Activated CD8-positive, alpha-beta memory T cell treated with anti-CD3 and anti-CD28 coated beads, Interleukin-2, amount 50 U/mL, for 1 hour (primary cell): Measurements from ENCODE around the gene SSBP2.

Experiments
- DNase-seq: peaks from one replicate; pipeline ENCODE4 v3.0.0-alpha.2; 2020; ENCODE audit errors: extremely low read depth

The SSBP2 gene

GRCh38 chr5:81767097-81767496 is 16.2 kb upstream of the SSBP2 start:
- no peak for DNase-seq

DNA sequence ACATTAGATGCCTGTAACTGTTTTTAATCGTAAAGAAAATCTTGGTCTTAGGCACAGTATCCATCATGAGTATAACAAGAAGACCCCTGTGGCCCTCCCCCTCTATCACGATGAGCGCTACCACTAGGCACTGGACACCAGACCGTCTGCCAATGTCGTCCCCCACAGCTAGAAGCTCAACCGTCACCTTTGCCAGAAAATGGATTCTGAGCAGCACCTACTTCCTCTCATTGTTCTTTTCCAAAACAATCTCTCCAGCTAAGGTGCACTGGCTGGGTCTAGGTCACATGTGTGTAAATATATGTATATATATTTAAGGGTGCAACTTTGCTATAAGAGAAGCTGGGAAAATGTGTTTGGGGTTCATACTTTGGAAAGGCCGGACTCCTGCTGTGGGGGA is 15.7 kb upstream of the SSBP2 start:
- DNase-seq: no peak

- no peak for DNase-seq
Measured at GRCh38 chr5:81763294-81763928, 12.5 kb upstream of the SSBP2 start.

DNA sequence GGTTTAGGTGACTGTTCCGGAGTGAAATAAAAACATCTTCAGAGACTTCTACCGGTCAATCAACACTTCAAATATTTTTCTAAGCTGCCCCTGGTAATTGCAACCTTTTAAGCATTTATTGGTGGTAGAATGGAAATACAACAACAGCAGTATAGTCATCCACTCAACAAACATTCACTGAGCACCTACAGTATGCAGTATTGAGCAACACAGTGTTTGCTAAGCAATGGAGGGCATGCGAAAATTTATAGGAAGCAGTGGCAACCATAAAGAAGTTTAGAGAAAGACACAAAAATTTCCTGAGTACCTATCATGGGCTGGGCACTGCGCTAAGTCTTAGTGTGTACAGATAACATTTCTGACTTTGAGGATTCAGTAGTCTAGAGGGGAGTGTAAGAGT is 12.0 kb upstream of the SSBP2 start:
- DNase-seq: no peak

- no peak for DNase-seq
Measured at GRCh38 chr5:81762401-81762800, 11.5 kb upstream of the SSBP2 start.

- no peak for DNase-seq
Measured at GRCh38 chr5:81761970-81762369, 11.1 kb upstream of the SSBP2 start.

DNA sequence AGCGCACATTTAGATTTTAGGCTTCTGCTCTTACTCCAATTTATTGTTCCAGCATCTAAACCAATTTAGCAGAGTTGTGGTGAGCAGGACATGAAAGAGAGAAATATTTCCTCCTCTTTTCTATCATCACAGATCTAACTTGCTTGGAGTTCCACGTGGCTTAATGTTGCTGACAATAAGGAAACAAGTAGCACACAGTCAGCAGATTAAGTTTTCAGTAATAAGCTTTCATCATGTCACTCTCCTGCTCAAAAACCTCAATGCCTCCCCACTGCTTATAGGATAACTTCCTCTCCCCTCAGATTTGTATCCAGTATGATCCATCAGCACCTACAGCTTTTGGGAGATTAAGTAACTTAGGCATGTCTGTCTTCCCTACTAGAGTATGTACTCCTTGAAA is 10.4 kb upstream of the SSBP2 start:
- DNase-seq: no peak

DNA sequence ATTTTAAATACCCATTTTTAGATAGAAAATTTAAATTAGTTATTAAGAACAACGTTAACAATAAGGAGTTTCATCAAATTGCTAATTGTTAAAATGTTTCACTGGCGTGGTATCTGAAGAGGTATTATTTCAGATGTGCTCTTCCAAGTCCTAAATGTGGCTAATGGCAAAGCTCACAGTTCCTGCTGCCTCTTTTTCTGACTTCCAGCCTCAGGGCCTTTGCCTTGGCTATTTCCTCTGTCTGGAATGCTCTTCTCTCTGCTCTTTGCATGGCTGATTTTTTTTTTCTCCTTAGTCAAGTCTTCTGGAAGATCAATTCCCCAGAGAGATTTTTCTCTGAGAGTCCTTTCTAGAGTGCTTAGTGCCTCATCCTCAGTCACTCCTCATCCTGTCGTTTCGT is 9.6 kb upstream of the SSBP2 start:
- DNase-seq: no peak

DNA sequence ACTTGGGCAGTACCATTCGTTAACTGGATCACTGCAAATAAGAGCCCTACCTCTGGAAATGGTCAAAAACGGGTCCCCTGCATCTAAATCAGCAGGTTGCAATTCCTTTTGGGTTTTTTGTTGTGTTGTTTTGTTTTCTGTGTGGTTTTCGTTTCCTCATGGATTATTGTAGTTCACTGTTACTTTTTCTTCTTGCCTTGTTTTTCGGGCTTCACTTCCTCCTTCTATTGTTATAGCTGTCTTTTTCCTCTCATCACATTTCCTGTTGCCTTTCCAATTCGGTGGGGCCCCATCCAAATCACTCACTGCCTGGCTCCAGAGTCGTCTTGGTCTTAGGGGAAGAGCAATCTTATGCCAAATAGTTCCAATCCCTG is 8.7 kb upstream of the SSBP2 start:
- no peak for DNase-seq

DNA sequence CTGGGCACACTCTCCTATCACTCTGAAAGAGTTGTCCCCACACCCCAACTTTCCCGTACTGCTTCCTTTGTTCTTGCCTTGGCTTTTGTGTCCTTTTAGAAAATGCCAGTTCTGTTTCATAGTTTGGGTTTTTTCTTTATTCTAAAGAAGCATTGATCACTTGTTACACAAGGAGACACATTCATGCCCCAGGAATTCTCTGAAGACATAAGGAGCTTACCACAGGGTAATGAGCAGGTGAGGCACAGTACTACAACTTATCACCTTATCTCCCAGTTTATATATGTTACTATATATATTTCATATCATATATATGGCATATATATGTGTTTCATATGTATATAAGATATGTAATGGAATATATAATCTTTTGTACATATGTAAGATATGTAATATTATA is 6.5 kb upstream of the SSBP2 start:
- DNase-seq: no peak

DNA sequence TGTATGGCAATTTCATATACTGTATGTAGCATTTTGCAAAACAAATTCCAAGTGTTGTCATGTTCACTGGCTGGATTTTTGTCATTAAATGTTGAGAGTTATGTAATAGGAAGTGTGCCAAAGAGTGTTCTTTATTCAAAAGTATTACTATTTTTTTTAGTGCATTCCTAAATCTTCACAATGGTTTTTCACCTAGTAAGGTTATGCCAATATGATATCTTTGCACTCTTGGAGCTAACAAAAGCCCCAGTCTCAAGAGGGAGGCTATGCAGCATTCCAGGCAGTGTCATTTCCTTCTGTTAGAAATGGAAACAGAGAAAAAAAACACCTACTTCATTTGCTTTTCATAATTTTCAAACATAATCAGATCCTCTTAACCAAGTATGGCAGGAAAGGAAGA is 5.1 kb upstream of the SSBP2 start:
- DNase-seq: no peak

- no peak for DNase-seq
Measured at GRCh38 chr5:81755320-81755719, 4.4 kb upstream of the SSBP2 start.

GRCh38 chr5:81754621-81755020 is 3.7 kb upstream of the SSBP2 start:
- no peak for DNase-seq

DNA sequence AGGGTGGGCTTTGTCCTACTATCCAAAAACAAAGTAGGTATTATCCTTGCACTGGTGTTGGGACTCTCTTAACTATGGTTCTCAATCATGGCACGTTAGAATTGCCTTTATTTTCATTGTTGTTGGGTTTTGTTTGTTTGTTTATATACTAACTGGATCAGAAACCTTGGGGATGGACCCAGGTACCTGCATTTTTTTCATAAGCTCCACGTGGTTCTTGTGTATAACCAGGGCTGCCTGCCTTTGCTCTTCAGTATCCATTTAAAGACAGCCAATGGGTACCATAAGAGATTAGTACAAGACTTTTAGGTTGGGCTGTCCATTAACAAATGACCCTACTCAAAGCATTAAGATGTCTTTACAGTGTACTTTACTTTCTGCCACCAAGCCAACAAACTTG is 2.5 kb upstream of the SSBP2 start:
- no peak for DNase-seq

DNA sequence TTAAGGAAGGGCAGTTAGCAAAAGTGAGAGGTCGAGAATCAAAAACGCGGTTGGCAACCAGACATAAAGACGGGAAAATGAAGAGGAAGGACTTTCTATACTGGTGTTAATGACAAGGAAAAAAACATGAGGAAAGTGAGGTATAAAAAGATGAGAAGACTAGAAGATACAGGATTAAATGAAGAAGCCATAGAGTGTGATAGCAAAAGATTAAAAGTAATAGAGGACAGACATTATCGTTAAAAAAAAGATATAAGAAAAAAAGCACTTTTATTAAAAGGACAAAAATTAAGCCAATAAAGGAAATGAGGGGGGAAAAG is 1.7 kb upstream of the SSBP2 start:
- DNase-seq: no peak

GRCh38 chr5:81751836-81752643 is 1.1 kb upstream of the SSBP2 start:
- DNase-seq: no peak

DNA sequence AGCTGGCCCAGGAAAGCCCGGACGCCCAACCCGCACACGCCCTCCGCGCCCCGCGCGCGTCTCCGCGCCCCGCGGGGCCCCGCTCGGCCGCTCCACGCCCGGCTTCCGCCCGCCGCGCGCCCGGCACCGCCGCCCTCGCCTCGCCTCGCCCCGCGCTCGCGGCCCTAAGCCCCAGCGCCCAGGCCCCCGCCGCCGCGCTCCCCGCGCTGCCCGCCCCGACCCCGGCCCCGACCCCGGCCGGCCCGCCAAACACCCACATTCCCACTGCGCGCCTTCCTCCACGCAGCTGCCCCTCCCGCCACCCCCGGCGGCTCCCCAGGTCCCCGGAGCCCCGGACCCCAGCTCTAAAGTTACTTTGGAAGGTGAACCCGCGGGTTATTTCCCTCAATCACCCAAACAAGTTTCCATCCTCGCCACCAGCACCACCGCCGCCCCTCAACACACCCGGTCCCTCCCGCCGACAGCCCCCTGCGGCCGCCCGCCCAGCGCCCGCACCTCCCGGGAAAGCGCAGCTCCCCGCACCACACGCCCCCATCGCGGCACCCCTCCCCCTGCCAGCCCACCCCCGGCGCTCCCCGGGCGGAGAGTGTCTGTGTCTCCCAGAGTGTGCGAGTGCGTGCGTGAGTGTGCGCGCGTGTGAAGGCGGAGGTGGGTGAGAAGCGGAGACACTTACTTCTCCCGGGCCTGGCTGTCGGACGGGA is 439 bp downstream of the SSBP2 start:
- DNase-seq: no peak

GRCh38 chr5:81749561-81750307 is 1.2 kb downstream of the SSBP2 start:
- no peak for DNase-seq

- DNase-seq: no peak
Measured at GRCh38 chr5:81749192-81749560, 1.7 kb downstream of the SSBP2 start.

GRCh38 chr5:81748556-81748955 is 2.3 kb downstream of the SSBP2 start:
- no peak for DNase-seq

GRCh38 chr5:81747030-81747429 is 3.9 kb downstream of the SSBP2 start:
- no peak for DNase-seq

- no peak for DNase-seq
Measured at GRCh38 chr5:81740758-81741157, 10.1 kb downstream of the SSBP2 start.

DNA sequence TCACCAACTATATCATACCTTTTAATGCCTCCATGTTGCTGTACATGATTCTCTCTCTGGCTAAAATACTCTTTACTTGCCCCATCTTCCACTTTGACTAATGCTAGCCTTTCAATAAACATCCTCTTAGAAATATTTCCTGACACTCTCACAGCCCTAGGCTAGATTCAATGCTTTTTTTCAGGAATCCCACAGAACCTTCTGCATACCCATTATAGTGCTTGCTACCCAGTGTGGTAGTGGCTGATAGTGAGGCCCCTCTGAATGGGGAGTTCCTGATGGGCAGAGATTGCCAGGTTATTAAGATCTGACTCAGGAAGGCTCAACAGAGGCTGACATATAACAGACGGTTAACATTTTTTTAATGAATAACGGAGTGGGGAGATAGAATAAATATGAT is 11.6 kb downstream of the SSBP2 start:
- DNase-seq: no peak
